Trophoblast cell (in vitro differentiated cells and primary cell): Measurements from ENCODE around the gene CDHR3.

Experiments
- DNase-seq, 2 donors: peaks; one replicate each; pipeline ENCODE4 v3.0.0-alpha.2; 2016
- H2AFZ ChIP-seq: 2 replicates; pipeline ENCODE4 v1.6.1; 2013; ENCODE audit warnings: low read length, moderate library complexity, mild to moderate bottlenecking; ENCODE audit not compliant: insufficient read depth, poor library complexity
- H2AK5ac ChIP-seq: 2 replicates; pipeline ENCODE4 v1.6.1; 2013; ENCODE audit warnings: mild to moderate bottlenecking, low read length
- H2BK120ac ChIP-seq: 2 replicates; pipeline ENCODE4 v1.6.1; 2013; ENCODE audit warnings: low read length, mild to moderate bottlenecking, moderate library complexity; ENCODE audit not compliant: insufficient read depth, poor library complexity
- H2BK12ac ChIP-seq: 2 replicates; pipeline ENCODE4 v1.6.1; 2013; ENCODE audit warnings: mild to moderate bottlenecking, low read length, moderate library complexity
- H2BK5ac ChIP-seq: 2 replicates; pipeline ENCODE4 v1.6.1; 2013; ENCODE audit warnings: low read length, low read depth, moderate library complexity, mild to moderate bottlenecking; ENCODE audit not compliant: poor library complexity
- H3K14ac ChIP-seq: 2 replicates; pipeline ENCODE4 v1.6.1; 2013; ENCODE audit warnings: mild to moderate bottlenecking, low read length
- H3K18ac ChIP-seq: 2 replicates; pipeline ENCODE4 v1.6.1; 2013; ENCODE audit warnings: mild to moderate bottlenecking, low read length
- H3K23ac ChIP-seq: 2 replicates; pipeline ENCODE4 v1.6.1; 2013; ENCODE audit warnings: low read length
- H3K27ac ChIP-seq: 2 replicates; pipeline ENCODE4 v1.5.1; 2013; ENCODE audit warnings: low read depth, mild to moderate bottlenecking, inconsistent platforms, low read length, moderate library complexity
- H3K27me3 ChIP-seq: 2 replicates; pipeline ENCODE4 v1.6.1; 2013; ENCODE audit warnings: inconsistent platforms, mild to moderate bottlenecking, low read length, moderate library complexity; ENCODE audit not compliant: insufficient read depth
- H3K36me3 ChIP-seq, 2 experiments: 1 replicate in 1 of 2; 2 replicates in 1 of 2; pipeline ENCODE4 v1.6.1; 2013; ENCODE audit warnings: low read length in 2 of 2, mild to moderate bottlenecking in 2 of 2, moderate library complexity in 1 of 2; ENCODE audit not compliant: insufficient read depth in 2 of 2, control insufficient read depth in 1 of 2
- H3K4ac ChIP-seq: 2 replicates; pipeline ENCODE4 v1.6.1; 2013; ENCODE audit warnings: low read depth, mild to moderate bottlenecking, low read length, moderate library complexity
- H3K4me1 ChIP-seq, 2 experiments: 1 replicate in 1 of 2; 2 replicates in 1 of 2; pipeline ENCODE4 v1.6.1; 2013; ENCODE audit warnings: low read length in 2 of 2, mild to moderate bottlenecking in 2 of 2, moderate library complexity in 1 of 2; ENCODE audit not compliant: insufficient read depth in 2 of 2, control insufficient read depth in 1 of 2
- H3K4me2 ChIP-seq: 2 replicates; pipeline ENCODE4 v1.6.1; 2013; ENCODE audit warnings: inconsistent platforms, mild to moderate bottlenecking, low read length, moderate library complexity
- H3K4me3 ChIP-seq: 2 replicates; pipeline ENCODE4 v1.5.1; 2013; ENCODE audit warnings: mild to moderate bottlenecking, low read depth, low read length, inconsistent platforms
- H3K79me1 ChIP-seq: one replicate; pipeline ENCODE4 v1.6.1; 2013; ENCODE audit warnings: low read length
- H3K79me2 ChIP-seq: 2 replicates; pipeline ENCODE4 v1.6.1; 2013; ENCODE audit warnings: low read length, mild to moderate bottlenecking; ENCODE audit not compliant: control insufficient read depth, insufficient read depth, poor library complexity
- H3K9ac ChIP-seq: 2 replicates; pipeline ENCODE4 v1.6.1; 2013; ENCODE audit warnings: mild to moderate bottlenecking, low read length
- H3K9me3 ChIP-seq: 2 replicates; pipeline ENCODE4 v1.6.1; 2013; ENCODE audit warnings: low read depth, mild to moderate bottlenecking, control low read depth, inconsistent platforms, low read length; ENCODE audit not compliant: insufficient read depth
- H4K12ac ChIP-seq: 2 replicates; pipeline ENCODE4 v1.6.1; 2013; ENCODE audit warnings: low read depth, mild to moderate bottlenecking, low read length, moderate library complexity
- H4K8ac ChIP-seq: 2 replicates; pipeline ENCODE4 v1.6.1; 2013; ENCODE audit warnings: low read depth, mild to moderate bottlenecking, low read length, moderate library complexity
- H4K91ac ChIP-seq: one replicate; pipeline ENCODE4 v1.6.1; 2013; ENCODE audit warnings: low read depth, mild to moderate bottlenecking, low read length, moderate library complexity
- WGBS: extraction: QIAGEN DNeasy Blood & Tissue Kit; methylation state at CpG from one replicate; pipeline ENCODE4 v1.1.7; 2013; ENCODE audit warnings: missing lambda C conversion rate; ENCODE audit not compliant: insufficient read length, insufficient coverage; ENCODE audit errors: extremely low coverage; 5-methylcytosine and 5-hydroxymethylcytosine counted together

Gene CDHR3

GRCh38 chr7:106034383-106034782 lies 71.3 kb downstream of the CDHR3 start:
- Histone ChIP-seq H4K12ac (no peak overlapping the region), H3K79me2 (no peaks in the 10 kb centered on the region), H2BK12ac (no peak overlapping the region), H3K4me1 (peaks cover 0 to 3% of the 10 kb centered on the region in 2 experiments), H3K14ac (no peak overlapping the region), H3K79me1 (no peaks in the 10 kb centered on the region), H3K27ac (no peak overlapping the region), H3K9me3 (no peaks in the 10 kb centered on the region), H2BK5ac (no peak overlapping the region), H3K18ac (no peak overlapping the region), H3K23ac (no peak overlapping the region), H3K27me3 (no peaks in the 10 kb centered on the region), H2BK120ac (no peak overlapping the region), H3K4me3 (no peak overlapping the region), H3K9ac (no peak overlapping the region), H3K4ac (no peak overlapping the region), H2AFZ (no peak overlapping the region), H2AK5ac (no peak overlapping the region), H3K4me2 (no peak overlapping the region), H4K91ac (no peak overlapping the region), H4K8ac (no peak overlapping the region), H3K36me3 (no peaks in the 10 kb centered on the region)
- no CpG with 5 or more reads among the region's 2 CpGs for WGBS
- DNase-seq = no peak

GRCh38 chr7:106035568-106035967 lies 72.5 kb downstream of the CDHR3 start:
- Histone ChIP-seq H3K27ac (no peak overlapping the region), H2BK12ac (no peak overlapping the region), H3K9ac (no peak overlapping the region), H3K4me2 (no peak overlapping the region), H3K4ac (no peak overlapping the region), H3K27me3 (no peaks in the 10 kb centered on the region), H2AFZ (no peak overlapping the region), H3K18ac (no peak overlapping the region), H3K23ac (no peak overlapping the region), H3K4me1 (peaks cover 0 to 3% of the 10 kb centered on the region in 2 experiments), H3K14ac (no peak overlapping the region), H3K36me3 (no peaks in the 10 kb centered on the region), H2AK5ac (no peak overlapping the region), H3K79me2 (no peaks in the 10 kb centered on the region), H4K8ac (no peak overlapping the region), H2BK5ac (no peak overlapping the region), H3K79me1 (no peaks in the 10 kb centered on the region), H3K9me3 (no peaks in the 10 kb centered on the region), H2BK120ac (no peak overlapping the region), H3K4me3 (no peak overlapping the region), H4K91ac (no peak overlapping the region), H4K12ac (no peak overlapping the region)
- DNase-seq = no peak
- WGBS = no CpG with 5 or more reads among the region's 8 CpGs

GRCh38 chr7:106036004-106036403 lies 72.9 kb downstream of the CDHR3 start:
- no peak overlapping the region for H2BK5ac ChIP-seq
- no peaks in the 10 kb centered on the region for H3K79me2 ChIP-seq
- H3K9me3 ChIP-seq = no peaks in the 10 kb centered on the region
- no peak overlapping the region for H4K91ac ChIP-seq
- no peak overlapping the region for H3K4me2 ChIP-seq
- H3K4me1 ChIP-seq = peaks cover 0 to 3% of the 10 kb centered on the region in 2 experiments
- H3K18ac ChIP-seq = no peak overlapping the region
- WGBS = no CpG with 5 or more reads among the region's 6 CpGs
- no peaks in the 10 kb centered on the region for H3K27me3 ChIP-seq
- H3K14ac ChIP-seq = no peak overlapping the region
- H3K4me3 ChIP-seq = no peak overlapping the region
- no peak overlapping the region for H3K9ac ChIP-seq
- H3K79me1 ChIP-seq = no peaks in the 10 kb centered on the region
- H2BK120ac ChIP-seq = no peak overlapping the region
- no peak overlapping the region for H4K12ac ChIP-seq
- H2AK5ac ChIP-seq = no peak overlapping the region
- H3K23ac ChIP-seq = no peak overlapping the region
- H2BK12ac ChIP-seq = no peak overlapping the region
- no peak for DNase-seq
- no peak overlapping the region for H3K4ac ChIP-seq
- no peak overlapping the region for H3K27ac ChIP-seq
- no peaks in the 10 kb centered on the region for H3K36me3 ChIP-seq
- no peak overlapping the region for H2AFZ ChIP-seq
- no peak overlapping the region for H4K8ac ChIP-seq

GRCh38 chr7:106037489-106038176 lies 74.6 kb downstream of the CDHR3 start:
- Histone ChIP-seq H4K8ac (no peak overlapping the region), H3K79me1 (no peaks in the 10 kb centered on the region), H4K12ac (no peak overlapping the region), H3K27ac (no peak overlapping the region), H2AK5ac (no peak overlapping the region), H4K91ac (no peak overlapping the region), H2BK12ac (no peak overlapping the region), H3K4me2 (no peak overlapping the region), H3K4ac (no peak overlapping the region), H3K36me3 (no peaks in the 10 kb centered on the region), H3K18ac (no peak overlapping the region), H3K27me3 (no peaks in the 10 kb centered on the region), H3K4me1 (peaks cover 0 to 6% of the 10 kb centered on the region in 2 experiments), H2AFZ (no peak overlapping the region), H3K4me3 (no peak overlapping the region), H3K9ac (no peak overlapping the region), H2BK5ac (no peak overlapping the region), H3K79me2 (no peaks in the 10 kb centered on the region), H3K23ac (no peak overlapping the region), H3K9me3 (no peaks in the 10 kb centered on the region), H2BK120ac (no peak overlapping the region), H3K14ac (no peak overlapping the region)
- DNase-seq = no peak
- no CpG with 5 or more reads among the region's 7 CpGs for WGBS
